GM19023 (cell line): ENCODE results near the gene CHKA.

Experiments used
- ATAC-seq: cut with Tn5 transposase; IDR thresholded peaks from one replicate; pipeline ENCODE4 v1.9.1; 2021; ENCODE audit warnings: mild to moderate bottlenecking, moderate library complexity; ENCODE audit not compliant: unreplicated experiment

CHKA gene

DNA sequence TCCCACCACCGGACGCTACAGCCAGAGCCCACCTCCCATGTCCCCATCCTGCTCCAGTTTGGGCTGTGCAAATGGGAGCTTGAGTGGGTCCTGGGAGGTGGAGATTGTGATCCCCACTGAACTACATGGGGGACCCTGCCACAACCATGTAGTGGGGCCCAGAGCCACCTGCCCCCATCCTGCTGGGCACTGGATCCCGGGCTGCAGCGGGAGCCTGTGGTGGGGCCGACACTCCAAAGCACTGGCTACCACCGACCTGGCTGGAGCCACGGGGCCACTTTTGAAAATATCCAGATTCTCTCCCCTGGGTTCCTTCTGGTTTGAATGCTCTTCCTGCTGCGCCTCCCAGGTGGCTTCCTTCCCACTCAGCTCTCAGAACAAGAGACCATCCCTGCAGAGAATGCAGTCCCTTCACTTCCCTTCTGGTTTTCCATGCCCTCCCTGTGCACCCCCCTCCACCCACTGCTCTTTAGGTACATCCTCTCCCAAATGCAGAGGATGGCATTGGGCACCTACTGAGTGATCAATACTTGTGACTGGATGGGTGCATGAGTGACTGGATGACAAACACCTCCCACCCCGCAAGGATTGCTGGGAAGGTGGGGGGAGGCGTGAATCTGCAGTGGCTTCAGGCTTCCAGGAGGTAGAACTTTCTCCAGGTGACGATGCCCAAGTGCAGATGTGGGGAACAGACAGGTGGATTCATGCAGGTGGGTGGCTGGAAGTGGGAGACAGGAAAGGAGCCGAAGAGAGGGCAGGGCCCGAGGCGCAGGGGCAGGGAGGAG lies 116.4 kb downstream of the CHKA start:
- ATAC-seq = no peak

DNA sequence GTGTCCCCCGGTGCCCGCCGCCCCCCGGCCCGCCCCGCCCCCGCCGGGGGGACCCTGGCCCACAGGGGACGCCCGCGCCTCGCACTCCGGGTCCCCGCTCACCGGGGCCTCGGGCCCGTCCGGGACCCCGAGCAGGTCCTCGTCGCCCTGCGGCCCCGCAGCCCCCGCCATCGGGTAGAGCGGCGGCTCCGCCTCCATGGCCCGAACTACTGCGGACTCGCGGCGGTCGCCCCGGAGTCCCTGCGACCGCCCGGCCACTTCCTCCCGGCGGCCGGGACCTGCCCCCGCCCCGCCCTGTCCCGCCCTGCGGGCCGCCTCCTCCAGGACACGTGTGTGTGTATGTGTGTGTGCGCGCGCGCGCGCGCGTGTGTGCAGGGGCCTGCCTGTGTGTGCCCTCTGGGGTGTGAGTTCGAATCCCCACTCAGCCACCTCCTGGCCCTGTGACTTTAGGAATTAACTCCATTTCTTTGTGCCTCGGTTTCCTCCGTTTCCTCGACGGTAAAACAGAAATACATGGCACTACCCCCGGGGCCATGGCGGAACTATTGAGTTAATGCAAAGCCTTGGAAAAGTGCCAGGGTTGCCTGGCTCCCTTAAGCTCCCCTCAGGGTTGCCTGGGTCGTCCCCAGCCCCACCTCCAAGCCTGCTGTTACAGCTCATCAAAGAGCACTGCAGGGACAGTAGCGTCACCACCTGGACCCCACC lies 117.2 kb downstream of the CHKA start, which contains the start of gene UNC93B1:
Gene UNC93B1, minus strand, starts transcription at position 252 of the 705 bp plus-strand sequence. Its CDS starts 54 bp downstream, at position 198.
- peak; percentile 56 for ATAC-seq

DNA sequence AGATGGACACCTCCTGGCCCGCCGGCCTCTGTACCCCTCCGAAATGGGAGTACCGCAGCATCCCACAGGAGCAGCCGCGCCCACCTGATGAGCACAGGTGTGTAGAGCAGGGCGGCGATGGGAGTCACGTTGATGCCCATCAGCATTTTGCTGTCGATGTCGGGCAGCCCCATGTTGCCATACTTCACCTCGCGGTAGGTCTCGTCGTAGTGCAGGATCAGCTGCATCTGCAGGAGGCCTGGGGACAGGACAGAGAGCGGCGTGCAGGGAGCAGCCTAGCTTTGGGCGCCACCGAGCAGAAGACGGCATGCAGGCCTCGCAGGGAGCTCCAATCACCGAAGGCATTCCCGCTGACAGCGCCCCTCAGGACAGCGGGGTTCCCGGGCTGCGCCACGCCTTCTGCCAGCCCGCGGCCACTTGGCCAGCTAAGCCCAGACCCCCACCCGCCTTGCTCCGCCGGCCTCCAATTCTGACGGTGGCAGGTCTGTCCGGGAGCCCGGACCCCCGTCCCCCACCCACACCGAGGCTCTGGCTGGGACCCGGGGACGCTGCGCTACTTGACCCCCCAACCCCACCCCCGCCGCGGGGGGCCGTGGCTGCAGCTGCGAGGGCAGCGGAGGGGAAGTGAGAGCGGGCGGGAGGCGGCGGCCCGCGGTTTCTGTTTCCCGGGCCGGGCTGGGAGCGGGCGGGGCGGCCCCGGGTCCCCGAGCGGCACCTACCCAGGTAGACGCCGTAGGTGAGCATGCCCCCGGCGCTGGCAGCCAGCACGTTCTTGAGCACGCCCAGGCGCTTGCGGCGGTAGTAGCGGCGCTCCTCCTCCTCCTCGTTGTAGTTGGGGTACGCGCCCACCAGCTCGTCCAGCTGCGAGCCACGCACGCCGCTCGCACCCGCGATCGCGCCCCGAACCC lies 118.0 kb downstream of the CHKA start:
- peak; percentile 42 for ATAC-seq
